ENCODE results near the gene KDF1.

KDF1 gene

GRCh38 chr1:26921540-26922430 lies 38.5 kb downstream of the KDF1 start, which contains the start of gene NUDC:
TSS of gene NUDC (plus strand) at chr1:26921743. CDS start at chr1:26921849, 106 bp downstream.
- peak; percentile 77 to 91 for DNase-seq (ENCODE audit: low read depth in 2 of 2, low spot score in 1 of 2)

- DNase-seq (ENCODE audit: low read depth in 2 of 2, low spot score in 1 of 2): no peak
These were observed 39.1 kb downstream of the KDF1 start for GRCh38 chr1:26921126-26921539.

DNA sequence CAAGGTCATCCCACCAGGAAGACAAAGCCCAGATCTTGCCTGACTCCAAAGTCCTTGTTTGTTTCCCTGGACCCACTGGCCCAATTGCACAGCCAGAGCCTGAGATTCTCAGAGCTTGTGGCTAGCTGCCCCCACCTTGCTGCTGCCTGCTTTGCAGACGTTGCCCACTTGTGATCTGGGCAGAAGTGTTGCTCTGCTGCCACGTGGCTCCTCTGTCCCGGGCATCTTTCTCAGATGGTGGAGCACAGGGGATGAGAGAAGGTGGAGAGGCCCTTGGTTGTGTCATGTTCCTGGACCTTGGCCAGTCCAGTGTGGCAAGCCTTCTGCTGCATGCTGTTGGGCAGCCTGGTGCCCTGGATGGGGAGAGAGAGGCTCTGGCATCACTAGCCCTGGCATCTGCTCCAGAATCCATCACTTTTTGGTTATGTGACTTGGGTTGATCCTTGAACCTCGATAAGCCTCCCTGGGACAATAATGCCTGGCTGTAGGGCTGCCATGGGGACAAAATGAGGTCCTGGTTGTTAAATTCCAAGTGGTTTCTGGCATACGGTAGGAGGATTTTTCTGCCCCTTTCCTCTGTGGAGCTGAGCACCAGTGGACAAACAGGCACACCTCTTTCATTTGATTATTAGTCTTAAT lies 44.9 kb downstream of the KDF1 start:
- DNase-seq (ENCODE audit: low read depth in 2 of 2, low spot score in 1 of 2): no peak

- no peak for DNase-seq (ENCODE audit: low read depth in 2 of 2, low spot score in 1 of 2)
These were observed 46.3 kb downstream of the KDF1 start, which contains the start of gene NR0B2 for GRCh38 chr1:26913754-26914619. TSS of gene NR0B2 (minus strand) at chr1:26913975. CDS start at chr1:26913940, 35 bp downstream.

DNA sequence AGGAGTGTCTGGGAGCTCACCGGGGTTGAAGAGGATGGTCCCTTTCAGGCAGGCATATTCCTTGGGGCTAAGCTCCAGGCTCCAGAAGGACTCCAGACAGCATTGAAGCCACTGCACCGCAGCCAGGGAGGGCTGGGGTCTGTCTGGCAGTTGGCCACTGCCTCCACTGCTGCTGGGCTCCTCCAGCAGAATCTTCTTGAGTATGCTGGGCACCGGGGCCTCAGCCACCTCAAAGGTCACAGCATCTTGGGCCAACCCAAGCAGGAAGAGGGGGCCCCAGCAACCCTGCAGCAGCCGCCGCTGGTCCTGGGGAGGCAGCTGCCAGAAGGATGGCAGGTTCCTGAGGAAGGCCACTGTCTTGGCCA lies 46.9 kb downstream of the KDF1 start:
- DNase-seq (ENCODE audit: low read depth in 2 of 2, low spot score in 1 of 2): no peak

DNA sequence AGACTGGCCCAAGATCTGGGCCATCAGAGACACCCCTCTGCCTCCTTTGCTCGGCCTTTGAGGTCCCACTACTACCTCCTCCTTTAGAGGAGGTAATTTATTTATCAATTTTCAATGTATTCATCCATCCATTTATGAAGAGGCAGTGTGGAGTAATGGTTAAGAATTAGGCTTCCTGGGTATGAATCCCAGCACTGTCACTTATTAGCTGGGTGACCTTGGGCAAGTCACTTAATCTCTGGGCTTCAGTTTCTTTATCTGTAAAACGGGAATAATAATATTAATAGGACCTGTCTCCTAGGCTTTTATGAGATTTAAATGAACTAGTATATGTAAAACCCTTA lies 48.1 kb downstream of the KDF1 start:
- DNase-seq (ENCODE audit: low read depth in 2 of 2, low spot score in 1 of 2): no peak

- no peak for DNase-seq (ENCODE audit: low read depth in 2 of 2, low spot score in 1 of 2)
These were observed 48.7 kb downstream of the KDF1 start for GRCh38 chr1:26911399-26912146.

DNA sequence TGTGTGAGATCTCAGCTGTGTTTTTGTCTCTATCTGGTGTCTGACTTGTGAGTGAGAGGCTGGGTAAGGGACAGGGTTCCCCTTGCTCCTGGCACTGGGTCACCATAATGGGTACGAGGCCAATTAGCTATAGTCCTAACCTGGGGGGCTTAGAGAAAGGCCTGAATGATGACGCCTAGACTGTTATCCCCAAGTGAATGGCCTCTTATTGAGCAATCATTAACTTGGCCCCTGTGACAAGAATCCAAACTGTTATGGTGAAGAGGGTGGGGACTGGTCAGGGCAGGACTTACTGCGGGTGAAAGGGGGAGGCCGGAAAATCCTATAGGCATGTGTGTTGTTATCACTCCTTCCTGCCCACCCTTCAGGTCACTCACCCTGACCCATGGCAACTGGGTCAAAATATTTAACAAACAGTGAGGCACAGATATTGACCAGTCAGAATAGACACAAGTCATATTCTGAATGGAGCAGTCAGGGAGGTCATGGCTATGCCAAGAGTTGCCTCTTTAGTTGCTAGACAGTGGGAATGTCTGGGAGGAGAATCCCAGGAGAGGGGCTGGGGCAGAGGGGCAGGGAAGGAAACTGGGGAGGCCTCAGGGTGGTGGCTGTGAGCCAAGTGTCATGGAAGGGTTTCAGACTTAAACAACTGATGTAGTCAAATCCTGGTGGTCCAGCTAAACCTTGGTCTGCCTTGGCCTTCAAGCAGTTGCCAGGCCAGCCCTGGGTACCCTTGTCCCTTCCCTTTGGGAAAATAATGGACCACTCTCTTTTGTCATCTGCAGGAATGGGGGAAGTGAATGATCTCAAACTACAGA lies 49.7 kb downstream of the KDF1 start:
- DNase-seq (ENCODE audit: low read depth in 2 of 2, low spot score in 1 of 2): no peak

DNA sequence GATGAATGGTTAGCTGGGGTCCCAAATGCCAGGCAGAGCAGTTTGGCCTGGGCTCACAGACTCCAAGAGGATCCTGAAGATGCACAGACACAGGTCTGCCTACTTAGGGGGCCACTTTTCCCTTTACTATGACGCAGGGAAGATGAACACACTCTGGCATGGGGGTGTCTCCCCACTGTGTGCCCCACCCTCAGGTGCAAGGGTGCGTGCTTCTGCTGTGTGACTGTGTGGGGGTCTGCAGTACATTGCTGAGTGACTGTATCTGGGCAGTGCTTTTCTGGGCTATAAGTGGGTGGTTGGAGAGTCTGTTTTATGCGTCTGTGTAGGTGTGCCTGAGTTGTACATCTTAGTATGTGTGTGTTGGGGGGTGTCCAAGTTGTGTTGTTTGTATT lies 50.3 kb downstream of the KDF1 start:
- DNase-seq (ENCODE audit: low read depth in 2 of 2, low spot score in 1 of 2): no peak

GRCh38 chr1:26907071-26907917 lies 53.0 kb downstream of the KDF1 start:
- DNase-seq (ENCODE audit: low read depth in 2 of 2, low spot score in 1 of 2): no peak

DNA sequence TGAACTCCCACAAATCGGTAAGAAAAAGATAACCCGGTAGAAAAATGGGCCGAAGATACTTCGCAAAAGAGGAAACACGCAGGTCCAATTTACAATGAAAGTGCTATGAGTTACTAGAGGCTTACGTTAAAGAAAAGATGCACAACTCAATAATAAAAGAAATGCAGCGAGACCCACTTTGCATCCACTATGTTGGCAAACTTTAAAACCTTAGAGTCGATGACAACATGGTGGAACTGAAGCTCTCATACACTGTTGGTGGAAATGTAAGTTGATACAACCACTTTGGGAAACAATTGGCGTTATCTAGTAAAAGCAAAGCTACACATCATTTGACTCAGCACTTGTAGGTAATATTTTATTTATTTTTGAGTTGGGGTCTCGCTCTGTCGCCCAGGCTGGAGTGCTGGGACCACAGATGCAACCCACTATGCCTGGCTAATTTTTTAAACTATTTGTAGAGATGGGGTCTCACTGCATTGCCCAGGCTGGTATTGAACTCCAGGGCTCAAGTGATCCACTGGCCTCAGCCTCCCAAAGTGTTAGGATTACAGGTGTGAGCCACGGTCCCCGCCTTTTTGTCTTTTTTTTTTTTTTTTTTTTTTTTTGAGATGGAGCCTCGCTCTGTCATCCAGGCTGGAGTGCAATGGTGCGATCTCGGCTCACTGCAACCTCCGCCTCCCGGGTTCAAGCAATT lies 59.3 kb downstream of the KDF1 start:
- DNase-seq (ENCODE audit: low read depth in 2 of 2, low spot score in 1 of 2): no peak

DNA sequence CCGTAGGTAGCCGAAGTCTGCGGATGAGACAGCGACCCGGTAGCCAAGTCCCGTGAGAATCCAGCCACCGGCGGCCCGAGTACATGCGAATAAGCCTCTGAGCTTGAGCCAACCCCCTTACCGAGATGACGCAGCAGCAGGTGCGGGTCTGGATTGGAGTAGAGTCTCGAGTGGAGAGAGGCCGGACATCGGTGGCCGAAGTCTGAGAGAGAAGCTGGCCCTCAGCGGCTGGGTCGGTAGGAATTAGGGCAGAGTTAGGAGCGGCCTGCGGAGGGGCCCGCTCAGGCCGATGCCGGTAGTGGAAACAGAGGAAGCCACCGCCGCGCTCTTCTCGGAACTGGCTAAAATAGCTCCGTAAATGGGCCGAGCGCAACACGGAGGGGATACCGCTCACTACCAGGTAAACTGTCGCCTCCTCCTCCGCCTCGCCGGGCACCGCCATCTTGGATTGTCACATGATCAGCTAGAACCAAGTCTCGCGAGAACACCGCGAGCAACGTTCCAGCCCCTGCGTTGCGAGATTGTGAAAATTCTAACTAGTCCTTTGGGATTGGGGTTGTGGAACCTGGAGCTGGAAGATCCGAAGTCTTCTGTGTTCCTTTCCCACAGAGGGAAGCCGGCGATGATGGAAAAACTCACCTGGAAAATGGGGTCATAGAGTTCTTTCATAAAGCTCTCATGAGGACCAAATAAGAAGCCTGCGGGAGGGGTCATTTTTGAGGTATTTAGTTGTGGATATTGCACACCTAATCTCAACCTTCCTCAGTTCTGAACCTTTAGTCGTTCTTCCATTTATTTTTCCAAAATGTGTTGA lies 60.1 kb downstream of the KDF1 start, which contains the start of gene GPATCH3:
Gene GPATCH3, minus strand, starts transcription at position 467 of the 814 bp plus-strand sequence. Its CDS starts 25 bp downstream, at position 442.
- peak; percentile 71 to 76 for DNase-seq (ENCODE audit: low read depth in 2 of 2, low spot score in 1 of 2)
